Coronary artery (tissue), 2 donors: Measurements from ENCODE around the gene SNAP47.

Experiments
- DNase-seq: peaks from one replicate; pipeline ENCODE4 v3.0.0-alpha.2; 2017; ENCODE audit warnings: low spot score
- H3K27ac ChIP-seq, 2 donors: fragments of 200-600 bp; sonication (generic); one replicate each; pipeline ENCODE4 v1.5.1; 2016 to 2019
- H3K4me3 ChIP-seq: fragments of 200-600 bp; sonication (generic); 2 replicates; pipeline ENCODE4 v1.5.1; 2016; ENCODE audit warnings: mild to moderate bottlenecking, moderate library complexity
- CTCF ChIP-seq: fragments of 200-600 bp; sonication (generic); IDR thresholded peaks from one replicate; pipeline ENCODE4 v1.5.1; 2019; ENCODE audit warnings: antibody characterized with exemption

Gene SNAP47

GRCh38 chr1:227786673-227787512 lies 51.7 kb downstream of the SNAP47 start:
- TF ChIP-seq CTCF, result no peak
- Histone ChIP-seq H3K4me3 (peak overlapping the region; percentile 90), H3K27ac (peak overlapping the region in 1 of 2 donors; percentile 88)
- peak; percentile 72 for DNase-seq

GRCh38 chr1:227787513-227788270 lies 52.5 kb downstream of the SNAP47 start:
- H3K4me3 ChIP-seq, result peak overlapping the region; percentile 90
- H3K27ac ChIP-seq, result peak overlapping the region; percentile 65 to 88
- DNase-seq, result peak; percentile 94
- no peak for TF ChIP-seq CTCF

- H3K27ac ChIP-seq, result peak overlapping the region; percentile 65 to 88
- peak; percentile 88 for DNase-seq
- TF ChIP-seq CTCF, result no peak
- peak overlapping the region; percentile 90 for H3K4me3 ChIP-seq
These were observed 53.2 kb downstream of the SNAP47 start for GRCh38 chr1:227788271-227789083.

GRCh38 chr1:227789084-227790033 lies 54.1 kb downstream of the SNAP47 start:
- peak overlapping the region; percentile 90 for H3K4me3 ChIP-seq
- no peak for TF ChIP-seq CTCF
- peak; percentile 74 for DNase-seq
- peak overlapping the region in 1 of 2 donors; percentile 88 for H3K27ac ChIP-seq

GRCh38 chr1:227790034-227790400 lies 54.8 kb downstream of the SNAP47 start:
- H3K4me3 ChIP-seq, result no peak overlapping the region
- no peak for TF ChIP-seq CTCF
- DNase-seq, result peak; percentile 50
- H3K27ac ChIP-seq, result no peak overlapping the region

- no peak for TF ChIP-seq CTCF
- no peak overlapping the region for H3K27ac ChIP-seq
- DNase-seq, result peak; percentile 61
- no peak overlapping the region for H3K4me3 ChIP-seq
These were observed 55.6 kb downstream of the SNAP47 start for GRCh38 chr1:227790868-227791267.
